Measurements from ENCODE around the gene SEC23B. TPM values are rescaled to one million over a fixed set of nuclear protein-coding genes. Genes with fewer than 3 reads are reported as not detected.
A peak's percentile ranks its signal among the peaks of the same experiment; 100 is the strongest.

The SEC23B gene
- total RNA-seq, 1 experiment from 2014 or later, result 85.8 TPM

GRCh38 chr20:18496740-18497592 lies 10.8 kb upstream of the SEC23B start, which contains the start of gene RBBP9 (continued):
- TF ChIP-seq, protein P1, sequence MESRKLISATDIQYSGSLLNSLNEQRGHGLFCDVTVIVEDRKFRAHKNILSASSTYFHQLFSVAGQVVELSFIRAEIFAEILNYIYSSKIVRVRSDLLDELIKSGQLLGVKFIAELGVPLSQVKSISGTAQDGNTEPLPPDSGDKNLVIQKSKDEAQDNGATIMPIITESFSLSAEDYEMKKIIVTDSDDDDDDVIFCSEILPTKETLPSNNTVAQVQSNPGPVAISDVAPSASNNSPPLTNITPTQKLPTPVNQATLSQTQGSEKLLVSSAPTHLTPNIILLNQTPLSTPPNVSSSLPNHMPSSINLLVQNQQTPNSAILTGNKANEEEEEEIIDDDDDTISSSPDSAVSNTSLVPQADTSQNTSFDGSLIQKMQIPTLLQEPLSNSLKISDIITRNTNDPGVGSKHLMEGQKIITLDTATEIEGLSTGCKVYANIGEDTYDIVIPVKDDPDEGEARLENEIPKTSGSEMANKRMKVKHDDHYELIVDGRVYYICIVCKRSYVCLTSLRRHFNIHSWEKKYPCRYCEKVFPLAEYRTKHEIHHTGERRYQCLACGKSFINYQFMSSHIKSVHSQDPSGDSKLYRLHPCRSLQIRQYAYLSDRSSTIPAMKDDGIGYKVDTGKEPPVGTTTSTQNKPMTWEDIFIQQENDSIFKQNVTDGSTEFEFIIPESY (IDR thresholded peaks at IDR 0.05; ENCODE audit: extremely low read depth, insufficient replicate concordance, low read length), result no peak

GRCh38 chr20:18497603-18498002 lies 10.1 kb upstream of the SEC23B start:
- TF ChIP-seq EZH2phosphoT487 (IDR thresholded peaks at IDR 0.05; ENCODE audit: borderline replicate concordance) (no peak), CBX3 (IDR thresholded peaks at IDR 0.05; ENCODE audit: low read depth) (no peak), RAD21 (IDR thresholded peaks at IDR 0.05; ENCODE audit: low read depth) (no peak), CTCF (IDR thresholded peaks at IDR 0.05 in 2 of 3, conservative IDR thresholded peaks at IDR 0.05 in 1 of 3; ENCODE audit: borderline replicate concordance in 1 of 3, insufficient read depth in 1 of 3, low read depth in 2 of 3, low read length in 2 of 3) (no peak), SP1 (IDR thresholded peaks at IDR 0.05; ENCODE audit: low read depth) (no peak), POLR2A (IDR thresholded peaks at IDR 0.05; ENCODE audit: borderline replicate concordance, extremely low read depth, insufficient read depth, insufficient read length) (no peak), ZFX (IDR thresholded peaks at IDR 0.05) (no peak), YY1 (IDR thresholded peaks at IDR 0.05; ENCODE audit: extremely low read depth, insufficient replicate concordance, low read depth, low read length) (no peak), SRF (IDR thresholded peaks at IDR 0.05; ENCODE audit: low read depth) (no peak), TCF7L2 (IDR thresholded peaks at IDR 0.05; ENCODE audit: borderline replicate concordance, extremely low read depth, insufficient read depth, insufficient read length) (no peak)
- TF ChIP-seq, protein P1 (IDR thresholded peaks at IDR 0.05; ENCODE audit: extremely low read depth, insufficient replicate concordance, low read length), result no peak
- TF ChIP-seq, protein P2, sequence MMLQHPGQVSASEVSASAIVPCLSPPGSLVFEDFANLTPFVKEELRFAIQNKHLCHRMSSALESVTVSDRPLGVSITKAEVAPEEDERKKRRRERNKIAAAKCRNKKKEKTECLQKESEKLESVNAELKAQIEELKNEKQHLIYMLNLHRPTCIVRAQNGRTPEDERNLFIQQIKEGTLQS (IDR thresholded peaks at IDR 0.05), result no peak
- CTCF ChIA-PET, result interaction anchor here (1.1 to 1.3 kb wide), 2 partner anchors 9 to 10 kb away, joined by 3 to 6 read pairs; partner anchors contain the start of gene SEC23B
- H3K4me3 ChIP-seq (replicated peaks in 1 of 2; ENCODE audit: low read depth in 1 of 2, low read length in 2 of 2), result peak overlapping the region; percentile 74 to 76

More at GRCh38 chr20:18497603-18498002, 10.1 kb upstream of the SEC23B start:
- Histone ChIP-seq H3K9ac (ENCODE audit: low read length) (no peak overlapping the region), H3K79me2 (ENCODE audit: insufficient read depth, low read length) (peaks cover 9% of the 10 kb centered on the region; the same call in 1 of the 2 replicates), H3K9me2 (ENCODE audit: insufficient read depth) (no peaks in the 10 kb centered on the region), H2AFZ (ENCODE audit: low read depth, low read length, poor library complexity, severe bottlenecking) (peak overlapping the region; percentile 49), H3K9me3 (ENCODE audit: control insufficient read depth in 1 of 2, insufficient read depth in 1 of 2, low read depth in 1 of 2, low read length in 2 of 2) (no peaks in the 10 kb centered on the region), H3K27me3 (ENCODE audit: insufficient read depth, low read length) (no peaks in the 10 kb centered on the region), H3K4me2 (ENCODE audit: low read length) (peak overlapping the region; percentile 77), H4K20me1 (ENCODE audit: insufficient read depth) (no peaks in the 10 kb centered on the region), H3K36me3 (ENCODE audit: control insufficient read depth in 1 of 2, insufficient read depth in 2 of 2, low read length in 2 of 2) (no peaks in the 10 kb centered on the region; a peak in 1 of 4 replicates), H3K4me1 (ENCODE audit: control insufficient read depth in 1 of 2, insufficient read depth in 2 of 2, low read length in 2 of 2) (peaks cover 3 to 10% of the 10 kb centered on the region in 2 experiments; a peak in 3 of 4 replicates), H3K27ac (ENCODE audit: low read depth, low read length) (no peak overlapping the region)
- no peak for DNase-seq (ENCODE audit: low read depth, low spot score)
- POLR2A ChIA-PET, result interaction anchor here (0.6 to 4.1 kb wide), 3 partner anchors 10 to 195 kb away, joined by 3 to 43 read pairs (median 4); partner anchors contain the start of genes DZANK1, POLR3F and SEC23B
- BruUV-seq (replicated peaks), result no TSS peak
- ATAC-seq, result no peak
- RAD21 ChIA-PET (ENCODE audit: low non-redundant PET in 1 of 2, low total read pairs in 2 of 2, uncharacterized antibody in 2 of 2, unreplicated experiment in 2 of 2), result no interaction called here
- intact Hi-C loops (cut with micrococcal nuclease), result no loop called here
